Prostate gland (tissue), 2 donors: ENCODE results near the gene ARHGAP31. TPM values are rescaled to one million over a fixed set of nuclear protein-coding genes. Genes with fewer than 3 reads are reported as not detected.

Experiments
- DNase-seq: peaks from one replicate; pipeline ENCODE4 v3.0.0-alpha.2; 2019; ENCODE audit warnings: low spot score
- H3K27ac ChIP-seq, 2 donors: fragments of 200-600 bp; sonication (generic); 2 replicates each; pipeline ENCODE4 v1.5.1; 2017 to 2019
- H3K27me3 ChIP-seq: fragments of 200-600 bp; sonication (generic); replicated peaks from 2 replicates; pipeline ENCODE4 v1.5.1; 2019; ENCODE audit not compliant: insufficient read depth
- H3K36me3 ChIP-seq, 2 donors: fragments of 200-600 bp; sonication (generic); 1 replicate in 1 of 2; 2 replicates in 1 of 2; pipeline versions ENCODE4 v1.5.1 to v1.8.1; 2017 to 2019
- H3K4me1 ChIP-seq: fragments of 200-600 bp; sonication (generic); replicated peaks from 2 replicates; pipeline ENCODE4 v1.5.1; 2019
- H3K4me3 ChIP-seq, 2 donors: fragments of 200-600 bp; sonication (generic); 2 replicates each; pipeline ENCODE4 v1.5.1; 2017 to 2019
- H3K9me3 ChIP-seq: fragments of 200-600 bp; sonication (generic); 2 replicates; pipeline ENCODE4 v1.5.1; 2017
- CTCF ChIP-seq, 4 experiments: fragments of 200-600 bp in 2 of 4; fragments of 450-650 bp in 2 of 4; sonication (generic) in 2 of 4; IDR thresholded peaks; 1 replicate in 3 of 4; 2 replicates in 1 of 4; pipeline ENCODE4 v1.5.1; 2016 to 2019; ENCODE audit warnings: antibody characterized with exemption in 4 of 4, mild to moderate bottlenecking in 2 of 4, moderate library complexity in 2 of 4
- POLR2A ChIP-seq: fragments of 450-650 bp; IDR thresholded peaks from one replicate; pipeline ENCODE4 v1.6.1; 2016; ENCODE audit warnings: antibody characterized with exemption, mild to moderate bottlenecking
- POLR2AphosphoS5 ChIP-seq: sonication (generic); formaldehyde crosslinking; IDR thresholded peaks from one replicate; pipeline ENCODE4 v1.6.1; 2017; ENCODE audit warnings: antibody characterized with exemption
- WGBS: methylation state at CpG from one replicate; pipeline ENCODE4 v1.1.5; 2018; 5-methylcytosine and 5-hydroxymethylcytosine counted together
- intact Hi-C: fragments of 100-400 bp; cut with DNase I; formaldehyde crosslinking; loops from one replicate; pipeline ENCODE4 v1.14.2; 2022
- total RNA-seq, 2 donors: library from RNA; depleted of rRNA; stranded (reverse); fragments of >200 nt; gene quantifications; one replicate each; pipeline ENCODE4 v1.1.0, GENCODE V29; 2016

ARHGAP31 gene
- total RNA-seq, 2 donors from 2014 or later = 6.5 to 10.7 TPM

- TF ChIP-seq POLR2A (no peak), CTCF (IDR thresholded peaks at IDR 0.05) (no peak), POLR2AphosphoS5 (no peak)
- no peaks in the 10 kb centered on the region for H3K27me3 ChIP-seq
- H3K9me3 ChIP-seq = no peaks in the 10 kb centered on the region
- no peak for DNase-seq
- 72% methylated on average over 5 of the region's 5 CpGs for WGBS
- no peak overlapping the region for H3K4me3 ChIP-seq
- no peaks in the 10 kb centered on the region for H3K36me3 ChIP-seq
- intact Hi-C loops = no loop called here
- no peak overlapping the region for H3K27ac ChIP-seq
- no peaks in the 10 kb centered on the region for H3K4me1 ChIP-seq
Observed at GRCh38 chr3:119340446-119340845, 46.3 kb downstream of the ARHGAP31 start.

GRCh38 chr3:119342176-119342575 lies 48.0 kb downstream of the ARHGAP31 start:
- intact Hi-C loops = no loop called here
- no peak for DNase-seq
- no peaks in the 10 kb centered on the region for H3K4me1 ChIP-seq
- no peak for TF ChIP-seq POLR2AphosphoS5
- TF ChIP-seq CTCF (IDR thresholded peaks at IDR 0.05) = no peak
- TF ChIP-seq POLR2A = no peak
- WGBS = 85% methylated on average over 1 of the region's 1 CpG
- no peak overlapping the region for H3K4me3 ChIP-seq
- no peaks in the 10 kb centered on the region for H3K9me3 ChIP-seq
- no peak overlapping the region for H3K27ac ChIP-seq
- H3K27me3 ChIP-seq = no peaks in the 10 kb centered on the region
- no peaks in the 10 kb centered on the region for H3K36me3 ChIP-seq

DNA sequence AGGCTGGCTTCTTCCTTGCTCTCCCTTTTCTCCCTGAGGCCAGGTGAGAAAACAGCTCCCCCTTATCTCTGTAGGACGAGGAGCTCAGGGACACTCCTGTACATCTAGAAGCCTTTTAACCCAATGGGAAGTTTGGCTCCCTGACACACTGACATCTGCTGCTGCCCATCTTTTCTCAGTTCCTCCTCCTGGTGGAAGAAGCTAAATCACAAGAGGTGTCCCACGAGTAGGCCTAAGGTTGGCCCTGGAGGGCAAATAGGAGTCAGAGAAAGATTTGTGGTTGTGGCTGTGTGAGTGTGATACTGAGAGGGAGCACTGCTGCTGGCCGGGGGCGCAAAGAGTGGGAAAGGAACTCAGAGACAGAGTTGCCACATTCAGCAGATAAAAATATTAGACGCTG lies 49.5 kb downstream of the ARHGAP31 start:
- intact Hi-C loops = no loop called here
- Histone ChIP-seq H3K4me1 (no peaks in the 10 kb centered on the region), H3K27ac (no peak overlapping the region), H3K4me3 (no peak overlapping the region), H3K9me3 (no peaks in the 10 kb centered on the region), H3K36me3 (no peaks in the 10 kb centered on the region), H3K27me3 (no peaks in the 10 kb centered on the region)
- no peak for DNase-seq
- 87% methylated on average over 5 of the region's 5 CpGs for WGBS
- TF ChIP-seq POLR2AphosphoS5 = no peak
- TF ChIP-seq CTCF (IDR thresholded peaks at IDR 0.05) = no peak
- no peak for TF ChIP-seq POLR2A

GRCh38 chr3:119346076-119346496 lies 51.9 kb downstream of the ARHGAP31 start:
- Histone ChIP-seq H3K9me3 (no peaks in the 10 kb centered on the region), H3K4me1 (no peaks in the 10 kb centered on the region), H3K4me3 (no peak overlapping the region), H3K27me3 (no peaks in the 10 kb centered on the region), H3K36me3 (no peaks in the 10 kb centered on the region), H3K27ac (peak overlapping the region in 1 of 2 donors; percentile 25)
- DNase-seq = peak; percentile 37
- WGBS = 9% methylated on average over 1 of the region's 1 CpG
- intact Hi-C loops = no loop called here
- TF ChIP-seq POLR2AphosphoS5 (peak; percentile 52), POLR2A (no peak), CTCF (IDR thresholded peaks at IDR 0.05) (no peak)

DNA sequence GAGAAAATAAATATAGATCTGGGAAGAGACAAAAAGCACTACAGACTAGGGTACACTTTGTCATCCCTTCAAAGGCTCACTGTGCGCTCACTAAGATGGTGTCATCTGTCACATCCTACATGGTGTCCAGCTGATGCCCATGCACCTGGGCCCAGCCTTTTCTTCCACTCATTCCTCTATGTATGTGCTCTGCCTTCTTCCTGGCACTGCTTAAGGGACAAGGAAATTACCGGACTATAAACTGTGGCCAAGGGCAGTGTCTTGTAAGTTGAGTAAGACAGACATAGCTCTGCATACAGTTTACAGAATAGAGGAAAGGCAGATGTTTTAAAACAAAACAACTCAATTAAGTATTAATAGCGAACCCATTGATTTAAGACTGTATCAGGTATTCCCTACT lies 52.9 kb downstream of the ARHGAP31 start:
- Histone ChIP-seq H3K4me3 (no peak overlapping the region), H3K4me1 (no peaks in the 10 kb centered on the region), H3K27me3 (no peaks in the 10 kb centered on the region), H3K36me3 (no peaks in the 10 kb centered on the region), H3K9me3 (no peaks in the 10 kb centered on the region), H3K27ac (no peak overlapping the region)
- TF ChIP-seq POLR2AphosphoS5 (no peak), CTCF (IDR thresholded peaks at IDR 0.05) (no peak), POLR2A (no peak)
- WGBS = 92% methylated on average over 3 of the region's 3 CpGs
- intact Hi-C loops = no loop called here
- no peak for DNase-seq
